Panc1 (cell line): ENCODE data around the gene SYN1. TPM values are rescaled to one million over a fixed set of nuclear protein-coding genes. Genes with fewer than 3 reads are reported as not detected.

Experiments
- ATAC-seq: fragments of 200-7000 bp; cut with Tn5 transposase; 2 replicates; pipeline ENCODE4 v1.9.1; 2020; ENCODE audit warnings: mild to moderate bottlenecking, moderate library complexity
- BruUV-seq: library from RNA; stranded (reverse); fragments of 400-500 nt; replicated peaks from 2 replicates; lab custom pipeline; 2021; lab: Mats Ljungman, UMichigan
- CTCF ChIA-PET: fragments of 300-600 bp; sonication (Branson Sonifier 250); formaldehyde crosslinking; loops from one replicate; lab custom pipeline; 2022; ENCODE audit warnings: antibody characterized with exemption; lab: Charles Lee
- POLR2A ChIA-PET: fragments of 300-600 bp; sonication (Branson Sonifier 250); formaldehyde crosslinking; loops from one replicate; lab custom pipeline; 2022; ENCODE audit warnings: antibody characterized with exemption; lab: Charles Lee
- DNase-seq: peaks from one replicate; pipeline ENCODE4 v3.0.0-alpha.2; 2010; ENCODE audit warnings: low read depth, low spot score
- H3K27ac ChIP-seq: 2 replicates; pipeline ENCODE4 v1.5.1; 2011; ENCODE audit warnings: mild to moderate bottlenecking, low read length, inconsistent platforms
- H3K27me3 ChIP-seq: fragments of 200-500 bp; sonication (Bioruptor generic); 2 replicates; pipeline ENCODE4 v1.6.0; 2014; ENCODE audit warnings: low read length, inconsistent platforms; ENCODE audit not compliant: control insufficient read depth, insufficient read depth
- H3K36me3 ChIP-seq: fragments of 200-500 bp; sonication (Bioruptor generic); 2 replicates; pipeline ENCODE4 v1.5.1; 2014; ENCODE audit warnings: inconsistent platforms, mild to moderate bottlenecking, low read length, moderate library complexity; ENCODE audit not compliant: control insufficient read depth, insufficient read depth
- H3K4me1 ChIP-seq: 2 replicates; pipeline ENCODE4 v1.5.1; 2011; ENCODE audit warnings: inconsistent platforms, mild to moderate bottlenecking, low read length, moderate library complexity; ENCODE audit not compliant: control insufficient read depth, insufficient read depth
- H3K4me3 ChIP-seq, 2 experiments: 2 replicates each; pipeline ENCODE4 v1.5.1; 2011 to 2012; ENCODE audit warnings: low read depth in 2 of 2, low read length in 2 of 2, mild to moderate bottlenecking in 2 of 2, inconsistent platforms in 1 of 2, moderate library complexity in 1 of 2
- H3K9me3 ChIP-seq: fragments of 200-500 bp; sonication (Bioruptor generic); 2 replicates; pipeline ENCODE4 v1.5.1; 2014; ENCODE audit warnings: low read depth, mild to moderate bottlenecking, inconsistent platforms, low read length, moderate library complexity; ENCODE audit not compliant: control insufficient read depth, insufficient read depth
- POLR2AphosphoS5 ChIP-seq: IDR thresholded peaks from 2 replicates; pipeline ENCODE4 v1.6.1; 2012; ENCODE audit warnings: mild to moderate bottlenecking, low read depth, low read length, moderate library complexity
- SIN3A ChIP-seq: IDR thresholded peaks from 2 replicates; pipeline ENCODE4 v1.6.1; 2012; ENCODE audit warnings: low read depth, mild to moderate bottlenecking, low read length, moderate library complexity, borderline replicate concordance; ENCODE audit not compliant: insufficient read depth
- TCF7L2 ChIP-seq: IDR thresholded peaks from 2 replicates; pipeline ENCODE4 v1.6.1; 2011; ENCODE audit warnings: mild to moderate bottlenecking, low read depth, low read length, inconsistent platforms
- in situ Hi-C: cut with HindIII; loops from 2 replicates; pipeline ENCODE4 v1.10.0; 2016; ENCODE audit warnings: low sequenced_read_pairs, low pct_unique_long_range_greater_than_20kb
- intact Hi-C: fragments of 100-400 bp; cut with micrococcal nuclease; formaldehyde crosslinking; loops from one replicate; pipeline ENCODE4 v1.10.0; 2022; ENCODE audit not compliant: unreplicated experiment
- total RNA-seq: library from RNA; stranded (reverse); gene quantifications from one replicate; pipeline ENCODE4 v1.2.1, GENCODE V29; 2021; ENCODE audit not compliant: unreplicated experiment
- TF ChIP-seq, protein P1 (sequence below): fragments of 450-650 bp; IDR thresholded peaks from 2 replicates; pipeline ENCODE4 v1.5.1; 2017; ENCODE audit warnings: mild to moderate bottlenecking
- TF ChIP-seq, protein P2 (sequence below), 2 experiments: IDR thresholded peaks; 2 replicates each; pipeline ENCODE4 v1.6.1; 2011 to 2012; ENCODE audit warnings: low read depth in 2 of 2, control low read depth in 1 of 2, low read length in 1 of 2, mild to moderate bottlenecking in 1 of 2, moderate library complexity in 1 of 2; ENCODE audit not compliant: insufficient read depth in 1 of 2

SYN1 gene
- total RNA-seq, 1 experiment from 2014 or later = 1.0 TPM

DNA sequence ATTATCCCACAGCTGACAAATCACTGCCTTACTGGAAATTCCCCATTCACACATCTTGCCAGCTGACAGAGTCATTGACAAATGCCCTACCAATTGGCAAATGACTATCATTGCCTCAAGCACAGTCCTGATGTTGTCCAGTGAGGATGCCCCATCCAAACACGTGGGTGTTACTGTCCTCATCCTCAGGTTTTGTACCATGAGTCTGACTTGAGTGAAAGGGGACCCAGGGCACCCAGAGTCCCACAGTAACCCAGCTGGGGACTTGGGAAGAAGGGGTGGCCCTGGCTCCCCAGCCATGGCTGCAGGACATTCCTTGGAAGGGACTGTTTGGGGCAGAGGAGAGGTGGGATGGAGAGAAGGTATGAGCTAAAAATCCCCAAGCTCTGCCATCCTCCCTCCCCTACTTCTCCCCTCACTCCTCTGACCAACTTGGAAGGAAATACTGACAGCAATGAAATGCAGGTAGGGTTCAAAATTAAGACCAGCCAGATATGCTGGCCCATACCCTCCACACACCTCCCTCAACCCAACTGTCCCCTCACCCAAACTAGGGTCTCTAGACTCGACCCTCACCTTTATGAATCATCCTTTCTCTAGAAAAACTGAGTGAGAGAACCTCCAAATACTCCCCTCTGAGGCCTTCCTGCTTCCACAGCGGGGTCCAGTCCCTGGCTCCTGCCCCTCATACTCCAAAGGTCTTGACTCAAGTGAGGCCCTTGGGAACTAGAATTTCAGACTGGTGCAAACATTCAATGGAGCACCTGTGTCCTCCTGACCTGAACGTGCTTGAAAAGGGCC, 32.4 kb downstream of the SYN1 start:
- POLR2A ChIA-PET = no interaction called here

DNA sequence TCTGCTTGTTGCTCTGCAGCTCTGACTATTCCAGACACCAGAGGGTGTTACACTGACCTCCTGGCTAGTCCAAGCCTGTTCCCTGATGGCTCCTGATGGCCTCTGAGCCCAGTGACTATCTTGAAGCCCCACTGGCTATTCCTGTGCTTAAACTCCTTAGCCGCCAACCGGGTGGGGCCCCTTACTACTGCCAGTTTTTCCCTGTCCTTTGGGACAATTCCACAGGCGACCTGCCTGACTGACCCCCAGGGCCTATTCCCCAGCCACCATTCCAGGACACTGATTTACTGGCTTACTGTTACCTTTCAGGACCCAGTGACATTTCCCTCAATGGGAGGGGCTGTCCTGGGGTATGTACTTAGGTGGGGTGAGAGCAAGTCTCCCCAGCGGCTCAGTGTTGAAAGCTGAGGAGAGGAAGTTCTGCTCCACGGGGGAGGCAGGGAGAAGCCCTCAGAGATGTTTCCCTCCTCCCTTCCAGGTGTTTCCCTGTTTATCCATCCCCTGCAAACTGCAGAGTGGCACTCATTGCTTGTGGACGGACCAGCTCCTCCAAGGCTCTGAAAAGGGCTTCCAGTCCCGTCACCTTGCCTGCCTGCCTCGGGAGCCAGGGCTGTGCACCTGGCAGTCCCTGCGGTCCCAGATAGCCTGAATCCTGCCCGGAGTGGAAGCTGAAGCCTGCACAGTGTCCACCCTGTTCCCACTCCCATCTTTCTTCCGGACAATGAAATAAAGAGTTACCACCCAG, 33.4 kb downstream of the SYN1 start:
- no peak for DNase-seq
- no TSS peak for BruUV-seq
- Histone ChIP-seq H3K36me3 (no peaks in the 10 kb centered on the region), H3K27me3 (no peaks in the 10 kb centered on the region), H3K9me3 (no peaks in the 10 kb centered on the region), H3K27ac (no peak overlapping the region), H3K4me3 (no peak overlapping the region), H3K4me1 (no peaks in the 10 kb centered on the region)
- ATAC-seq = no peak
- TF ChIP-seq POLR2AphosphoS5 = no peak
- no peak for TF ChIP-seq SIN3A
- TF ChIP-seq, protein P1, sequence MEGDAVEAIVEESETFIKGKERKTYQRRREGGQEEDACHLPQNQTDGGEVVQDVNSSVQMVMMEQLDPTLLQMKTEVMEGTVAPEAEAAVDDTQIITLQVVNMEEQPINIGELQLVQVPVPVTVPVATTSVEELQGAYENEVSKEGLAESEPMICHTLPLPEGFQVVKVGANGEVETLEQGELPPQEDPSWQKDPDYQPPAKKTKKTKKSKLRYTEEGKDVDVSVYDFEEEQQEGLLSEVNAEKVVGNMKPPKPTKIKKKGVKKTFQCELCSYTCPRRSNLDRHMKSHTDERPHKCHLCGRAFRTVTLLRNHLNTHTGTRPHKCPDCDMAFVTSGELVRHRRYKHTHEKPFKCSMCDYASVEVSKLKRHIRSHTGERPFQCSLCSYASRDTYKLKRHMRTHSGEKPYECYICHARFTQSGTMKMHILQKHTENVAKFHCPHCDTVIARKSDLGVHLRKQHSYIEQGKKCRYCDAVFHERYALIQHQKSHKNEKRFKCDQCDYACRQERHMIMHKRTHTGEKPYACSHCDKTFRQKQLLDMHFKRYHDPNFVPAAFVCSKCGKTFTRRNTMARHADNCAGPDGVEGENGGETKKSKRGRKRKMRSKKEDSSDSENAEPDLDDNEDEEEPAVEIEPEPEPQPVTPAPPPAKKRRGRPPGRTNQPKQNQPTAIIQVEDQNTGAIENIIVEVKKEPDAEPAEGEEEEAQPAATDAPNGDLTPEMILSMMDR = no peak
- no peak for TF ChIP-seq TCF7L2
- TF ChIP-seq, protein P2, sequence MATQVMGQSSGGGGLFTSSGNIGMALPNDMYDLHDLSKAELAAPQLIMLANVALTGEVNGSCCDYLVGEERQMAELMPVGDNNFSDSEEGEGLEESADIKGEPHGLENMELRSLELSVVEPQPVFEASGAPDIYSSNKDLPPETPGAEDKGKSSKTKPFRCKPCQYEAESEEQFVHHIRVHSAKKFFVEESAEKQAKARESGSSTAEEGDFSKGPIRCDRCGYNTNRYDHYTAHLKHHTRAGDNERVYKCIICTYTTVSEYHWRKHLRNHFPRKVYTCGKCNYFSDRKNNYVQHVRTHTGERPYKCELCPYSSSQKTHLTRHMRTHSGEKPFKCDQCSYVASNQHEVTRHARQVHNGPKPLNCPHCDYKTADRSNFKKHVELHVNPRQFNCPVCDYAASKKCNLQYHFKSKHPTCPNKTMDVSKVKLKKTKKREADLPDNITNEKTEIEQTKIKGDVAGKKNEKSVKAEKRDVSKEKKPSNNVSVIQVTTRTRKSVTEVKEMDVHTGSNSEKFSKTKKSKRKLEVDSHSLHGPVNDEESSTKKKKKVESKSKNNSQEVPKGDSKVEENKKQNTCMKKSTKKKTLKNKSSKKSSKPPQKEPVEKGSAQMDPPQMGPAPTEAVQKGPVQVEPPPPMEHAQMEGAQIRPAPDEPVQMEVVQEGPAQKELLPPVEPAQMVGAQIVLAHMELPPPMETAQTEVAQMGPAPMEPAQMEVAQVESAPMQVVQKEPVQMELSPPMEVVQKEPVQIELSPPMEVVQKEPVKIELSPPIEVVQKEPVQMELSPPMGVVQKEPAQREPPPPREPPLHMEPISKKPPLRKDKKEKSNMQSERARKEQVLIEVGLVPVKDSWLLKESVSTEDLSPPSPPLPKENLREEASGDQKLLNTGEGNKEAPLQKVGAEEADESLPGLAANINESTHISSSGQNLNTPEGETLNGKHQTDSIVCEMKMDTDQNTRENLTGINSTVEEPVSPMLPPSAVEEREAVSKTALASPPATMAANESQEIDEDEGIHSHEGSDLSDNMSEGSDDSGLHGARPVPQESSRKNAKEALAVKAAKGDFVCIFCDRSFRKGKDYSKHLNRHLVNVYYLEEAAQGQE (IDR thresholded peaks at IDR 0.05; ENCODE audit: insufficient read depth in 1 of 2, low read depth in 2 of 2, low read length in 1 of 2) = no peak
- intact Hi-C loops (no loop called here), in situ Hi-C loops (no loop called here)
- ChIA-PET CTCF (no interaction called here), POLR2A (no interaction called here)

More for the DNA sequence above, 32.4 kb downstream of the SYN1 start:
- in situ Hi-C loops = no loop called here
- CTCF ChIA-PET = no interaction called here
- no TSS peak for BruUV-seq
- no peaks in the 10 kb centered on the region for H3K27me3 ChIP-seq
- intact Hi-C loops = no loop called here
- DNase-seq (no peak), ATAC-seq (no peak)
- no peaks in the 10 kb centered on the region for H3K9me3 ChIP-seq
- no peaks in the 10 kb centered on the region for H3K4me1 ChIP-seq
- TF ChIP-seq TCF7L2 (no peak), SIN3A (no peak)
- TF ChIP-seq, protein P1 = no peak
- no peak overlapping the region for H3K27ac ChIP-seq
- H3K36me3 ChIP-seq = no peaks in the 10 kb centered on the region
- H3K4me3 ChIP-seq = no peak overlapping the region
